ENCODE results near the gene SYT7.
A peak's percentile ranks its signal among the peaks of the same experiment; 100 is the strongest.
"Not testable (repeated sequence)": the region's sequence is repeated elsewhere in the genome, so short reads cannot be mapped to it uniquely, and the experiment has no call there.

Gene SYT7

GRCh38 chr11:61496602-61497400 is 84.1 kb downstream of the SYT7 start:
- no peak for DNase-seq (ENCODE audit: low read depth)

GRCh38 chr11:61495801-61496601 is 84.9 kb downstream of the SYT7 start:
- no peak for DNase-seq (ENCODE audit: low read depth)

GRCh38 chr11:61494381-61494961 is 86.4 kb downstream of the SYT7 start:
- no peak for DNase-seq (ENCODE audit: low read depth)

- DNase-seq (ENCODE audit: low read depth): no peak
Observed at GRCh38 chr11:61491736-61492395, 89.0 kb downstream of the SYT7 start.

GRCh38 chr11:61489833-61490721 is 90.8 kb downstream of the SYT7 start:
- peak; percentile 71 for DNase-seq (ENCODE audit: low read depth)

- DNase-seq (ENCODE audit: low read depth): peak; percentile 58
Observed at GRCh38 chr11:61488651-61489291, 92.1 kb downstream of the SYT7 start.

GRCh38 chr11:61487342-61488025 is 93.4 kb downstream of the SYT7 start:
- DNase-seq (ENCODE audit: low read depth): no peak

- no peak for DNase-seq (ENCODE audit: low read depth)
Observed at GRCh38 chr11:61486779-61487178, 94.1 kb downstream of the SYT7 start.

GRCh38 chr11:61486011-61486620 is 94.8 kb downstream of the SYT7 start:
- DNase-seq (ENCODE audit: low read depth): no peak

GRCh38 chr11:61485080-61485479 is 95.8 kb downstream of the SYT7 start:
- DNase-seq (ENCODE audit: low read depth): no peak

- DNase-seq (ENCODE audit: low read depth): no peak
Observed at GRCh38 chr11:61484541-61484940, 96.3 kb downstream of the SYT7 start.

- no peak for DNase-seq (ENCODE audit: low read depth)
Observed at GRCh38 chr11:61482513-61482912, 98.4 kb downstream of the SYT7 start.

- no peak for DNase-seq (ENCODE audit: low read depth)
Observed at GRCh38 chr11:61481806-61482205, 99.1 kb downstream of the SYT7 start.

GRCh38 chr11:61480994-61481335 is 99.9 kb downstream of the SYT7 start:
- DNase-seq (ENCODE audit: low read depth): peak; percentile 31

GRCh38 chr11:61480261-61480993 is 100.4 kb downstream of the SYT7 start:
- no peak for DNase-seq (ENCODE audit: low read depth)

- not testable (repeated sequence) for DNase-seq (ENCODE audit: low read depth)
Observed at GRCh38 chr11:61479360-61480058, 101.4 kb downstream of the SYT7 start.

- DNase-seq (ENCODE audit: low read depth): no peak
Observed at GRCh38 chr11:61477727-61478148, 103.1 kb downstream of the SYT7 start.

- no peak for DNase-seq (ENCODE audit: low read depth)
Observed at GRCh38 chr11:61477126-61477525, 103.8 kb downstream of the SYT7 start.

- no peak for DNase-seq (ENCODE audit: low read depth)
Observed at GRCh38 chr11:61476371-61476770, 104.5 kb downstream of the SYT7 start.

Data from amniotic epithelial cell (primary cell).